GM10266 (cell line): Measurements from ENCODE around the gene SMARCC1.
"Not testable (repeated sequence)": the region's sequence is repeated elsewhere in the genome, so short reads cannot be mapped to it uniquely, and the experiment has no call there.

Experiments
- DNase-seq: peaks from one replicate; pipeline ENCODE4 v3.0.0; 2012; ENCODE audit errors: extremely low spot score
- CTCF ChIP-seq: IDR thresholded peaks from 2 replicates; pipeline ENCODE4 v1.5.1; 2012; ENCODE audit warnings: mild to moderate bottlenecking, low read depth; ENCODE audit not compliant: control insufficient read depth, insufficient read depth; ENCODE audit errors: missing control alignments

Gene SMARCC1

GRCh38 chr3:47762233-47762632 lies 19.5 kb downstream of the SMARCC1 start:
- no peak for TF ChIP-seq CTCF
- no peak for DNase-seq

DNA sequence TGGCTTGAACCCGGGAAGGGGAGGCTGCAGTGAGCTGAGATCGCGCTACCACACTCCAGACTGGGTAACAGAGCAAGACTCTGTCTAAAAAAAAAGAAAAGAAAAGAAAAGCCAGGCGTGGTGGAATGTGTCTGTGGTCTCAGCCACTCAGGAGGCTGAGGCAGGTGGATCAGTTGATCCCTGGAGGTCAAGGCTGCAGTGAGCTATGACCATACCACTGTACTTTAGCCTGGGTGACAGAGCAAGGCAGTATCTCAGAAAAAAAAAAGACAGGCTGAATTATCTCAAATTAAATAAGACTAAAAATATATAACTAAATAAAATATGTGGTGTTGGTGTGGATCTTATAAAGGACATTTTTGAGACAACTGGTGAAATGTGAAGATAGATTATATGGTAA lies 20.6 kb downstream of the SMARCC1 start:
- no peak for DNase-seq
- no peak for TF ChIP-seq CTCF

DNA sequence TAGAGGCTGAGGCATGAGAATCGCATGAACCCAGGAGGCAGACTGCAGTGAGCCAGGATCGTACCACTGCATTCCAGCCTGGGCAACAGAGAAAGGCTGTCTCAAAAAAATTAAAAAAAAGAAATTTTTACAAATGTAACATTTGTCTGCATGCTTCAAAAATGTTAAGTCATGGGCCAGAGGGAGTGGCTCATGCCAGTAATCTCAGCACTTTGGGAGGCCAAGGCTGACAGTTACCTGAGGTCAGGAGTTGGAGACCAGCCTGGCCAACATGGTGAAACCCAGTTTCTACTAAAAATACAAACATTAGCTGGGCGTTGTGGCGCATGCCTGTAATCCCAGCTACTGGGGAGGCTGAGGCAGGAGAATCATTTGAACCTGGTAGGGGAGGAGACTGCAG lies 21.5 kb downstream of the SMARCC1 start:
- DNase-seq = not testable (repeated sequence)

GRCh38 chr3:47758261-47759025 lies 23.2 kb downstream of the SMARCC1 start:
- TF ChIP-seq CTCF = no peak
- no peak for DNase-seq

DNA sequence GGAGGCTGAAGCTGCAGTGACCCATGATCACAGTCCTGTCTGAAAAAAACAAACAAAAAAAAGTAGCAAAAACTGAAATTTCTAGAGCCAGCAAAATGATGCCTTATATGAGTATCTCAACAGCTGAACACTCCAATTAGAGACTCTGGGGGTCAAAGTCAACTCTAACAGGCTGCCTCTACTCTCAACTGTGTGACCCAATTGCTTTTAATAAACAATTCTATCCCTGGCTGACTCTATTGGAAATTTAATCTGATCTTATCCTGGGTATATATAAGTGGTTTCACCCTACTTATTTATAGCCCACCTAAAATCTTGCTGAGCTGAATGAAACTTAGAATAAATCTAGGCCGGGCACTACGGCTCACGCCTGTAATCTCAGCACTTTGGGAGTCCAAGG lies 29.0 kb downstream of the SMARCC1 start:
- TF ChIP-seq CTCF = no peak
- DNase-seq = no peak

GRCh38 chr3:47750811-47751354 lies 30.8 kb downstream of the SMARCC1 start:
- DNase-seq = not testable (repeated sequence)

DNA sequence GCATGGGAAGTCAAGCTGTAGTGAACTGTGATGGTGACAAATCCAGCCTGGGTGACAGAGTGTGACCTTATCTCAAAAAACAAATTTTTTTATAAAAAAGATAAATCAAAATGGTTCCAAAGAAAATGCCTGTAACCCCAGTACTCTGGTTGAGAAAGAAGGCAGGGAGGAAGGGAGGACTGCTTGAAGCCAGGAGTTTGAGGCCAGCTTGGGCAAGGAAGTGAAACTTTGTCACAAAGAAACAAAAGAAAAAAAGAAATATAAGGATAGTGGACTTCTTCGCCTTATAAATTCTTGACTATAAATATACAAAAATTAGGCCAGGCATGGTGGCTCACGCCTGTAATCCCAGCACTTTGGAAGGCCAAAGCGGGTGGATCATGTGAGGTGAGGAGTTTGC lies 34.1 kb downstream of the SMARCC1 start:
- TF ChIP-seq CTCF = no peak
- DNase-seq = no peak

DNA sequence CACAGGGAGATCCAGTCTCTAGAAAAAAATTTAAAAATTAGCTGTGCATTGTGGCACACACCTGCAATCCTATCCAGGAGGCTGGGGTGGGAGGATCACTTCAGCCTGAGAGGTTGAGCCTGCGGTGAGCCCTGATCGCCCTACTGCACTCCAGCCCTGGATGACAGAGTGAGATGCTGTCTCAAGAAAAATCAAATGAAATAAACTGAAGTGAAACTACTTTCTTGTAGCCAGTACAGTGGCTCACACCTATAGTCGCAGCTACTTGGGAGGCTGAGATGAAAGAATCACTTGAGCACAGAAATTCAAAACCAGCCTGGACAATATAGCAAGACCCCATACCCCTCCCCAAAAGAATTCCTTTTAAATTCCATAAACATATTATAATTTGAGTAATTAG lies 35.4 kb downstream of the SMARCC1 start:
- no peak for TF ChIP-seq CTCF
- no peak for DNase-seq
